HG03135 (cell line): ENCODE measurements around the gene GRIFIN.
A peak's percentile ranks its signal among the peaks of the same experiment; 100 is the strongest.

ENCODE experiments used
- ATAC-seq: cut with Tn5 transposase; IDR thresholded peaks from one replicate; pipeline ENCODE4 v1.9.1; 2021; ENCODE audit warnings: mild to moderate bottlenecking, moderate library complexity; ENCODE audit not compliant: unreplicated experiment

GRIFIN gene

DNA sequence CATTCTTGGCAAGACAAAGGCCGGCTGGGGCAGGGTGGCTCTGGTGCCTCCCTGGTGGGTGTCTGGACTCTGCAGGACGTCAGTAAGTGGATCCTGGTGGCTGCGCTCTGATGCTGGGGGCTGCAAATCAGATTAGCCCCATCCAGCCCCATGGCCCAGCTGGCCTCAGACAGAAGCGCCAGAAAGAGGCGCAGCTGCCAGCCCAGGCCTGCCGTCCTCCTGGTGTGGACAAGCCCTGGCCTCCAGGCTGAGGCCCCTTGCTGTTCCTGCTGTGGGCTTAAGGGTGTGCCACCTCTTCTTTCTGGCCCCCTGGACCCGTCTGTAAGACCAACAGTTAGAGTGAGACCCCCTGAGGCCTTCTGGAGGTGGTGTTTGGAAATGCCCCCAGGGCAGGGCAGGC is 37.5 kb upstream of the GRIFIN start:
- no peak for ATAC-seq

- ATAC-seq, result no peak
Measured at GRCh38 chr7:2512713-2513112, 36.5 kb upstream of the GRIFIN start.

DNA sequence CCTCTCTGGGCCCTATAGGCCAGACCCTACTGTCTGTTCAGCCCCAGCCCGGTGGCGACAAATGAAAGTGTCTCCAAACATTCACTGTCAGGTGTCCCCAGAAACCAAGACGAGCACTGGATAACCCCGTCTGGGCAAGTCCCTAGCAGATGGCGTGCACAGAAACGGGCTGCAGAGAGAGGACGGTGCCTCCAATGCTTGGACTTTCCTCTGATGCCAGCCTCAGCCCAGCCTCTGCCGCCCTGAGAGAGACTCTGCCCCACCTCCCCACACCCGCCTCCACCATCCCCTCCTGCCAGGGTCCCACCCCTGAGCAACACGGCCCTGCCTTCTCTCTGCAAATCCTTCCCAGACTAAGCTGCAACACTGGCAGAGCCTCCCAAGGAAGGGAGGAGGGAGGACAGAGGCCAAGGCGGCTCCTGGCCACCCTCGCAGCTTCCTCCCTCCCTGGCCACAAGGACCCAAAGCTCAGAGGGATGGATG is 36.0 kb upstream of the GRIFIN start:
- no peak for ATAC-seq

GRCh38 chr7:2511769-2512168 is 35.6 kb upstream of the GRIFIN start:
- ATAC-seq, result no peak

- no peak for ATAC-seq
Measured at GRCh38 chr7:2510909-2511768, 34.9 kb upstream of the GRIFIN start.

GRCh38 chr7:2510130-2510776 is 34.1 kb upstream of the GRIFIN start:
- no peak for ATAC-seq

DNA sequence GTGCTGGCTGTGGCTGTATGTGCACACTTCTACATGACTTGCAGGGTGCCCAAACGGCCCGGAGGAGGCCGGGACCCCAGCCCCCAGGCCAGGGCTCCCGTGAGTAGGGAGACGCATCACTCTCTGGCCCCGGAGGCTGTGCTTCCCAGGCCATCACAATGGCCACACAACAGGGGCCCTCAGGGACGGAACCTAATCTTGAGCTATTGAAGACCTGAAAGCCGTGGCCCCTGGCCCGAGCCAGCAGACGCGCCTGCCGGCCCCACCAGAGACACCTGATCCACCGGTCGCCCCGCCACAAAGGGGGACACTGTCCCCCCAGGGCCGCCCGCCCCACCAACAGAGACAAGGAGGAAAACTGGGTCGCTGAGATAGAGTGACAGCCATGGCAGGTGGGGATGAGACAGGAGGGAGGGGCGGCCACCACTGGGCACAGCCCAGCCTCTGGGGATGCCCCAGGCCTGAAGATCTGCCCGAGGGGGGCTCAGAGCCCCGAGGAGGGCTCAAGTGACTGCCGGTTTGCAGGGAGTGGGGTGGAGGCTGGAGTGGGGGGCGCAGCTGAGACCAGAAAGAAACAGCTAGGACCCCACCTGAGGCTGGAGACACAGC is 33.2 kb upstream of the GRIFIN start:
- ATAC-seq, result no peak

- ATAC-seq, result peak; percentile 35
Measured at GRCh38 chr7:2508327-2509215, 32.4 kb upstream of the GRIFIN start.

DNA sequence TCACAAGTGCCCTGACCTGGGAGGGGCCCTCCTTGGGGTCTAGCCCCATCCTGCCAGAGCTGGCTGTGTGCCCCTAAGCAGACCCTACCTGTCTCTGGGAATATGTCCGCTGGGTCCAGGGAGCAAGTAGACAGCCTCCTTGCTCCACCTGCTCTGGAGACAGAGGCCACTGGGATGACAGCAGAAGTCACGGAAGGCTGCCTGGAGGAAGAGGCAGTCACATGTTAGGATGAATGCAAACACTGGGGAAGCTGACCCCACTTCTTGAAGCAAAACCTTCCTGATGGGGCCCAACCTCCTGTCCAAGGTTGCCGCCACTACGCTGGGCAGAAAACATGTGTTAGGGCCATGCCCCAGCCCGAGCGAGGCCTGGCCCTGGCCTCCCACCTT is 31.7 kb upstream of the GRIFIN start:
- no peak for ATAC-seq

DNA sequence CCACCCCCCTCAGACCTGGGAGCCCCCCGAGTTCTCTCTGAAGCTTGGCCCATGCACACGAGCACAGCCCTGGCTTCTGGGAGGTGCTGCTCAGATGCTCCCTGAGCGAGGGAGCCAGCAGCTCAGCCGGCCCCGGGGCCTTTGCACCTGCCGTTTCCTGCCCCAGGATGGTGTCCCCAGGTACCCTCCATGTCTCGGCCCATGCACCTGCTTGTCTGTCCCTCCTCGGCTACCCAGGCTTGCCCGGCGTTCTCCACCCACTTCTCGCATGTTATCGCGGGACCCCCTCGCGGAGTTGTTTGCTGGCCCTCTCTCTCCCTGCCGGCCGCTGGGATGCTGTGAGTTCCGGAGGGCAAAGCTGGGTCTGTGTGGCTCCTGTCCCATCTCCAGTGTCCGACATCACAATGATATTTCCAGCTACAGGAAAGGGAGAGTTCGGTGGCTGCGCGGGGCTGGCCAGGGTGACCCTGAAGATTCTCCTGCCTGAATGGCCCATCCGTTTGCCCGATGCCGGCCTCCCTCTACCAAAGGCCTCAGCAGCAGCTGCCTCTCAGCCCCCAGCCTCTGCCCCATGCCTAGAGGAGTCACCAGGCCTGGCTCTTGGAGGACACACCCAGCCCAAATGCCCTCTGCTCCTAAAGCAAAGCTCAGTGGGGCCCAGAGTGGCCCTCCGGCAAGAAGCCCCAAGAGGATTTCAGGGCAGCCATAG is 31.2 kb upstream of the GRIFIN start:
- ATAC-seq, result no peak

GRCh38 chr7:2505401-2505800 is 29.2 kb upstream of the GRIFIN start:
- no peak for ATAC-seq

GRCh38 chr7:2504889-2505375 is 28.7 kb upstream of the GRIFIN start:
- no peak for ATAC-seq

GRCh38 chr7:2504128-2504888 is 28.1 kb upstream of the GRIFIN start:
- ATAC-seq, result no peak

DNA sequence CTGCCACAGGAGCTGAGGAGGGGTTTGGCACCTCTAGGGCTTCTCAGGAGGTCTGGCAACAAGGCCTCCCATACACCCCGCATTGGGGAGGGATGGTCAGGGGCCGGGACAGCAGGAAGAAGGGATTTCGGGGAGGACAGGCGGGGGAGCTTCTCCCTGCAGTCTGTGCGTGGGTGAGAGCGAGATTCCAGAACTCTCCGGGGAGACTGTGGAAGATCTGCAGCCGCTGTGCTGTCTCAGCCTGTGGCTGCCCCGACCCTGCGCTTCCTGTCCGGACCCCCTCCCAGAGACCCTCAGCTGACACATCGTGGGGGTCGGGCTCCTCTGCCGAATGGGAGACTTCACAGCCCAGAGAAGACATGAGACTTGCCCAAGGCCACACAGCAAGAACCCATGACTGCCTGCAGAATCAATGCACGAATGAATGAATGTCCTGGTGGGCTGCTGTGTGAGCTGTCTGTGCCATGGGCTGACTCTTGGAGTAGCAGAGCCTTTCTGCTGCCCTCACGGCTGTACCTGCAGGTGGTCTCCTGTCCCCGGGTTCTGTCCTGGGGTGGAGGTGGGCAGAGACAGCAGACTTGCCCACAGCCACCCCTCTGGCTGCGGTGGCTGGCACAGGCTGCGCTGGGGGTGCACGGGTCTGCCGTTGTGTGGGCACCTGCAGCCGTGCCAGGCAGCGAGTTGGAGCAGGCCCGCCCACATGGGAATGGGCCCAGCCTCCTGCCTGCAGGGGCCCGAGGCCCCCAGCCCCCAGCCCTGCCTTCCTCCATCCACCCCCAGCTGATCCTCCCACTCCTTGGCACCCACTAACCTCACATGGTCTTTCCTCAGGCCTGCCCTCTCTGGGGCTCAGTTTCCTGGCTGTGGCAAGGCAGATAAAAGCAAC is 27.1 kb upstream of the GRIFIN start:
- ATAC-seq, result no peak

- ATAC-seq, result no peak
Measured at GRCh38 chr7:2502647-2502966, 26.4 kb upstream of the GRIFIN start.

- ATAC-seq, result no peak
Measured at GRCh38 chr7:2501947-2502646, 25.9 kb upstream of the GRIFIN start.

GRCh38 chr7:2500701-2501100 is 24.5 kb upstream of the GRIFIN start:
- ATAC-seq, result no peak
